ENCODE results near the gene CLIC1.

Gene CLIC1

DNA sequence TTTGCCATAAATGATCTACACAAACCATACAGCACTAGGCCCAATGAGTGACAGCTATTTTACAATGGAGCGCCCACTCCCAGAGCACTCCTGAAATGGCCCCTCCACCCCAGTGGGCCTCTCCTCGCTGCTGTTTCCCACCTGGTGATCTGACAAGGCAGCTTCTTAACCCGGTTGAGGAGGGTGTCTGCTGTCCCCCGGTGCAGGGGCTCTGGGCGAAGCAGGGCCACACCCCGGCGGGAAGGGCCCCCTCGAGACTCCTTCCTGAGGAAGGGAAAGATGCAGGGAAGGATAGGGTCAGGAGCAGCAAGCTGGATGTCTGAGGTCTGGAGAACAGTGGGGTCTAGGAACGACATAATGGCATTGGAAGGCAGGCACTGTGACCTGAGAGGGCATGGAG lies 43.4 kb downstream of the CLIC1 start:
- no peak overlapping the region for H3K27ac ChIP-seq (ENCODE audit: extremely low read depth, low read depth, low read length)
- TF ChIP-seq ZBTB20 (tag by site-specific recombination; IDR thresholded peaks at IDR 0.05) = no peak
- no peak for TF ChIP-seq ZNF174 (tag by site-specific recombination; IDR thresholded peaks at IDR 0.05)
- TF ChIP-seq GLI4 (tag by site-specific recombination; IDR thresholded peaks at IDR 0.05) = no peak
- no peak for TF ChIP-seq ZNF112 (tag by site-specific recombination; IDR thresholded peaks at IDR 0.05)
- no peak for TF ChIP-seq ZNF416 (tag by site-specific recombination; IDR thresholded peaks at IDR 0.05)
- no peak for TF ChIP-seq ZNF501 (tag by site-specific recombination; IDR thresholded peaks at IDR 0.05)
- TF ChIP-seq ZNF23 (tag by site-specific recombination; IDR thresholded peaks at IDR 0.05; ENCODE audit: borderline replicate concordance) = no peak
- TF ChIP-seq, protein P1, sequence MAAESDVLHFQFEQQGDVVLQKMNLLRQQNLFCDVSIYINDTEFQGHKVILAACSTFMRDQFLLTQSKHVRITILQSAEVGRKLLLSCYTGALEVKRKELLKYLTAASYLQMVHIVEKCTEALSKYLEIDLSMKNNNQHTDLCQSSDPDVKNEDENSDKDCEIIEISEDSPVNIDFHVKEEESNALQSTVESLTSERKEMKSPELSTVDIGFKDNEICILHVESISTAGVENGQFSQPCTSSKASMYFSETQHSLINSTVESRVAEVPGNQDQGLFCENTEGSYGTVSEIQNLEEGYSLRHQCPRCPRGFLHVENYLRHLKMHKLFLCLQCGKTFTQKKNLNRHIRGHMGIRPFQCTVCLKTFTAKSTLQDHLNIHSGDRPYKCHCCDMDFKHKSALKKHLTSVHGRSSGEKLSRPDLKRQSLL (tag by site-specific recombination; IDR thresholded peaks at IDR 0.05) = no peak
- TF ChIP-seq, protein P2, sequence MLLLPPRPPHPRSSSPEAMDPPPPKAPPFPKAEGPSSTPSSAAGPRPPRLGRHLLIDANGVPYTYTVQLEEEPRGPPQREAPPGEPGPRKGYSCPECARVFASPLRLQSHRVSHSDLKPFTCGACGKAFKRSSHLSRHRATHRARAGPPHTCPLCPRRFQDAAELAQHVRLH (tag by site-specific recombination; IDR thresholded peaks at IDR 0.05) = no peak
- no peak for TF ChIP-seq ZBTB48 (tag by site-specific recombination; IDR thresholded peaks at IDR 0.05)
- no peak for TF ChIP-seq ZNF629 (tag by site-specific recombination; IDR thresholded peaks at IDR 0.05)
- TF ChIP-seq ZNF341 (tag by site-specific recombination; IDR thresholded peaks at IDR 0.05; ENCODE audit: low read depth) = no peak
- no peak for TF ChIP-seq ZNF585B (tag by site-specific recombination; IDR thresholded peaks at IDR 0.05)
- no peak for TF ChIP-seq ZNF792 (tag by site-specific recombination; IDR thresholded peaks at IDR 0.05)
- CTCF ChIA-PET = interaction anchor here (0.6 to 4.6 kb wide), 4 partner anchors 9 to 94 kb away, joined by 3 to 24 read pairs (median 6); partner anchors contain the start of gene LY6G5C
- H3K36me3 ChIP-seq (ENCODE audit: control insufficient read depth in 2 of 2, insufficient read depth in 1 of 2, low read length in 2 of 2) = peaks cover 0 to 73% of the 10 kb centered on the region in 2 experiments; a peak in 2 of 3 replicates
- H3K4me3 ChIP-seq (ENCODE audit: low read depth, low read length) = no peak overlapping the region
- POLR2A ChIA-PET = interaction anchor here (1.0 to 4.0 kb wide), 5 partner anchors 10 to 142 kb away, joined by 3 to 30 read pairs (median 6); partner anchors contain the start of genes ABHD16A and HSPA1B
- H3K4me1 ChIP-seq (ENCODE audit: control insufficient read depth, insufficient read depth, low read length) = no peaks in the 10 kb centered on the region
- H3K9me3 ChIP-seq (ENCODE audit: control insufficient read depth, insufficient read depth, low read depth, low read length) = no peaks in the 10 kb centered on the region

GRCh38 chr6:31692353-31692752 lies 44.0 kb downstream of the CLIC1 start:
- Histone ChIP-seq H3K4me1 (ENCODE audit: control insufficient read depth, insufficient read depth, low read length) (no peaks in the 10 kb centered on the region), H3K27ac (ENCODE audit: extremely low read depth, low read depth, low read length) (no peak overlapping the region), H3K9me3 (ENCODE audit: control insufficient read depth, insufficient read depth, low read depth, low read length) (no peaks in the 10 kb centered on the region), H3K36me3 (ENCODE audit: control insufficient read depth in 2 of 2, insufficient read depth in 1 of 2, low read length in 2 of 2) (peaks cover 0 to 73% of the 10 kb centered on the region in 2 experiments; a peak in 2 of 3 replicates), H3K4me3 (ENCODE audit: low read depth, low read length) (no peak overlapping the region)
- ChIA-PET POLR2A (interaction anchor here (0.5 to 4.0 kb wide), 5 partner anchors 11 to 143 kb away, joined by 3 to 30 read pairs (median 6); partner anchors contain the start of genes ABHD16A and HSPA1B), CTCF (interaction anchor here (0.6 to 4.6 kb wide), 5 partner anchors 9 to 119 kb away, joined by 3 to 24 read pairs (median 4); partner anchors contain the start of gene LY6G5C)
- TF ChIP-seq GFI1B (tag by site-specific recombination; IDR thresholded peaks at IDR 0.05) (no peak), ZNF311 (tag by site-specific recombination; IDR thresholded peaks at IDR 0.05; ENCODE audit: borderline replicate concordance) (no peak), ZNF426 (tag by site-specific recombination; IDR thresholded peaks at IDR 0.05) (no peak)

DNA sequence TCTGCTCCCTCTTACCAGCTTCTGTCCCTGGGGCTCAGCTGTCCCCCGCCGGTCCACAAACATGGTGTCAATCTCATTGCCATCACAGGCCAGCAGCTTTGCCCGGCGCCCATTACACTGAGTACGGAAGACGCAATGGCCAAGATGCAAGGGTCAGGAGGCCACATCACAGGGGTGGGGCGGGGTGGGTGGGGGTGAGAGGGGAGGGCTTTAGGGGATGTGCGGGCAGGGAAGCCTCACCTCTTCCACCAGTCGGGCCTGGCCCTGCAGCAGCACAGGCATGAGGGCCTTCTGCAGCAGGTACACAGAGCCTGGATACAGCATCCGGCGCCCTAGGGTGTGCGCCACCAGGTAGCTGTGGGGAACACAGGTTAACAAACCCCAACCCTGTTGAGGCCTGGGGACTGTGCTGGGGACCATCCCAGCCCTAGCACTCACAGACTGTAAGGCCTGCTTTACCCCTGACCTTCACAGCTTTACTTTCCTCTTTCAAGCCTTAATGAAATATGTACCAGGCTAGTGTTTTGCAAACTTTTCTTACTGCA lies 44.7 kb downstream of the CLIC1 start:
- POLR2A ChIA-PET = interaction anchor here (0.6 to 4.0 kb wide), 6 partner anchors 11 to 1472 kb away, joined by 3 to 30 read pairs (median 6); partner anchors contain the start of genes ABHD16A and HSPA1B
- CTCF ChIA-PET = interaction anchor here (0.6 to 4.6 kb wide), 8 partner anchors 8 to 197 kb away, joined by 3 to 24 read pairs (median 6); partner anchors contain the start of genes ABHD16A and LY6G5C
- TF ChIP-seq ATF2 (tag by site-specific recombination; IDR thresholded peaks at IDR 0.05; ENCODE audit: low read depth) = no peak
- no peak for TF ChIP-seq ZFHX2 (tag by site-specific recombination; conservative IDR thresholded peaks at IDR 0.05)
- TF ChIP-seq ZNF645 (tag by site-specific recombination; IDR thresholded peaks at IDR 0.05) = no peak
- no peak for TF ChIP-seq ZNF48 (tag by site-specific recombination; IDR thresholded peaks at IDR 0.05)
- TF ChIP-seq ZNF175 (tag by site-specific recombination; IDR thresholded peaks at IDR 0.05) = no peak
- TF ChIP-seq ZNF596 (tag by site-specific recombination; IDR thresholded peaks at IDR 0.05) = no peak
- no peak for TF ChIP-seq MEIS1 (CRISPR knock-in tag; IDR thresholded peaks at IDR 0.05; ENCODE audit: borderline replicate concordance)
- no peak for TF ChIP-seq ZNF626 (tag by site-specific recombination; IDR thresholded peaks at IDR 0.05)
- no peak for TF ChIP-seq KLF1 (tag by site-specific recombination; IDR thresholded peaks at IDR 0.05)
- TF ChIP-seq HOXA7 (CRISPR knock-in tag; IDR thresholded peaks at IDR 0.05; ENCODE audit: borderline replicate concordance) = no peak
- no peak for TF ChIP-seq ZNF677 (tag by site-specific recombination; IDR thresholded peaks at IDR 0.05)
- no peak for TF ChIP-seq ZNF837 (tag by site-specific recombination; IDR thresholded peaks at IDR 0.05)

More for the DNA sequence above, 44.7 kb downstream of the CLIC1 start:
- H3K27ac ChIP-seq (ENCODE audit: extremely low read depth, low read depth, low read length) = no peak overlapping the region
- no peaks in the 10 kb centered on the region for H3K9me3 ChIP-seq (ENCODE audit: control insufficient read depth, insufficient read depth, low read depth, low read length)
- no peaks in the 10 kb centered on the region for H3K4me1 ChIP-seq (ENCODE audit: control insufficient read depth, insufficient read depth, low read length)
- H3K36me3 ChIP-seq (ENCODE audit: control insufficient read depth in 2 of 2, insufficient read depth in 1 of 2, low read length in 2 of 2) = peaks cover 0 to 74% of the 10 kb centered on the region in 2 experiments; a peak in 2 of 3 replicates
- no peak overlapping the region for H3K4me3 ChIP-seq (ENCODE audit: low read depth, low read length)

Measured in HEK293 (cell line).